Right atrium auricular region (tissue), 2 donors: ENCODE data around the gene CNTNAP2. TPM values are rescaled to one million over a fixed set of nuclear protein-coding genes. Genes with fewer than 3 reads are reported as not detected.

Experiments
- DNase-seq: peaks from one replicate; pipeline ENCODE4 v3.0.0-alpha.2; 2019; ENCODE audit warnings: low spot score
- H3K27ac ChIP-seq, 2 donors: fragments of 200-600 bp; sonication (generic); 1 replicate in 1 of 2; 2 replicates in 1 of 2; pipeline ENCODE4 v1.5.1; 2016 to 2019
- H3K27me3 ChIP-seq, 2 donors: fragments of 200-600 bp; sonication (generic); one replicate each; pipeline versions ENCODE4 v1.5.1 to v1.6.0; 2017 to 2019
- H3K36me3 ChIP-seq: fragments of 200-600 bp; sonication (generic); one replicate; pipeline ENCODE4 v1.5.1; 2016
- H3K4me1 ChIP-seq, 2 donors: fragments of 200-600 bp; sonication (generic); one replicate each; pipeline versions ENCODE4 v1.5.1 to v1.6.0; 2017 to 2019
- H3K4me3 ChIP-seq, 2 donors: fragments of 200-600 bp; sonication (generic); 1 replicate in 1 of 2; 2 replicates in 1 of 2; pipeline ENCODE4 v1.5.1; 2017 to 2019; ENCODE audit warnings: mild to moderate bottlenecking in 1 of 2, moderate library complexity in 1 of 2
- H3K9me3 ChIP-seq, 2 donors: fragments of 200-600 bp; sonication (generic); one replicate each; pipeline ENCODE4 v1.5.1; 2019
- CTCF ChIP-seq, 2 donors: fragments of 200-600 bp; sonication (generic); IDR thresholded peaks; one replicate each; pipeline ENCODE4 v1.5.1; 2019; ENCODE audit warnings: antibody characterized with exemption in 2 of 2
- total RNA-seq, 2 donors: library from RNA; depleted of rRNA; stranded (reverse); fragments of >200 nt; gene quantifications; one replicate each; pipeline ENCODE4 v1.1.0, GENCODE V29; 2016

The CNTNAP2 gene
- total RNA-seq, 2 donors from 2014 or later: 1.1 to 1.7 TPM

- H3K36me3 ChIP-seq: no peaks in the 10 kb centered on the region
- no peak for TF ChIP-seq CTCF (IDR thresholded peaks at IDR 0.05)
- H3K4me1 ChIP-seq: peaks cover 0 to 8% of the 10 kb centered on the region in 2 donors
- H3K9me3 ChIP-seq: no peaks in the 10 kb centered on the region
- H3K27me3 ChIP-seq: no peaks in the 10 kb centered on the region
- DNase-seq: no peak
- H3K27ac ChIP-seq: no peak overlapping the region
- no peak overlapping the region for H3K4me3 ChIP-seq
These were observed 2150.2 kb downstream of the CNTNAP2 start for GRCh38 chr7:148266795-148267194.

DNA sequence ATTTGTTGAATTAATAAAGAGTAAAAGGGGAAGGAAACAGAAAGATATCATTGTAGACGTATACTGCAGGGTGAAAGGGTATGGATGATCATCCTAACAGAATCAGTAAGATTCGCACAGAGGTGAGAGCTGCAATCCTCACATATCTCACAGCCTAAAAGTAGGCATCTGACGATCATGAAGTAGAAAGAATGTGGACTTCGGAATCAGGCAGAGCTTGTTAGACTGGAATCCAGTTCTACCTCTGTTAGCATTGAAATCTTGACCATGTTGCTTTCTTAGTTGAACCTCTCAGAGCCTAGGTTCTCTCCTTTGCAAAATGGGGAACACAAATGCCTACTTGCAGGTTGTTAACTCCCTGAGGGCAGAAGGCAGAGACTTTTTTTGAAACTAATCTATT is 2154.0 kb downstream of the CNTNAP2 start:
- H3K27ac ChIP-seq: no peak overlapping the region
- no peak for TF ChIP-seq CTCF (IDR thresholded peaks at IDR 0.05)
- DNase-seq: no peak
- H3K4me1 ChIP-seq: no peaks in the 10 kb centered on the region
- no peak overlapping the region for H3K4me3 ChIP-seq
- H3K36me3 ChIP-seq: no peaks in the 10 kb centered on the region
- H3K27me3 ChIP-seq: no peaks in the 10 kb centered on the region
- no peaks in the 10 kb centered on the region for H3K9me3 ChIP-seq

GRCh38 chr7:148274118-148274517 is 2157.5 kb downstream of the CNTNAP2 start:
- DNase-seq: no peak
- H3K9me3 ChIP-seq: no peaks in the 10 kb centered on the region
- H3K4me3 ChIP-seq: no peak overlapping the region
- no peaks in the 10 kb centered on the region for H3K27me3 ChIP-seq
- H3K4me1 ChIP-seq: no peaks in the 10 kb centered on the region
- TF ChIP-seq CTCF (IDR thresholded peaks at IDR 0.05): no peak
- no peaks in the 10 kb centered on the region for H3K36me3 ChIP-seq
- H3K27ac ChIP-seq: no peak overlapping the region

DNA sequence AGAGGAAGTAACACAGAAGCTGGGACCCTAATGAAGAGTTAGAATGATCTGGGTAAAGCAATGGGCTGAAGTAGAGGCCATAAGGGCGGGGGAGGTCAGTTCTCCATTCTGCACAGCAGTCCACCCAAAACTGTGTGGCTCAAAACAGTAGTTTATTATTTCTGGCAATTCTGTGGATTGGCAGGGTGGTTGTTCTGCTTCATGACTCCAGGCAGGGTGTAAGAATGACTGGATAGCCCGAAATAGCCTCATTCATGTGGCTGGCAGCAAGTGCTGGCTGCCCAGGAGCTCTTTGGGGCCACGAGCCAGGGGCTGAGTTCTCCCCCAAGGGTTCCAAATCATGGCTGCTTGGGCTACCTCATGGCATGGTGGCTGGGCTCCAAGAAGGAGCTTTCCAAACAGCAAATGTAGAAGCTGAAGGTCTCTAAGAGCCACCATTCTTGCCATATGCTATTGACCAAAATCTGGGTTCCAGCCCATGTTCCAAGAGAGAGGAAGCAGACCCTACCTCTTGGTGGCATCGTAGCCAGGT is 2158.8 kb downstream of the CNTNAP2 start:
- no peak for TF ChIP-seq CTCF (IDR thresholded peaks at IDR 0.05)
- no peak overlapping the region for H3K4me3 ChIP-seq
- no peaks in the 10 kb centered on the region for H3K9me3 ChIP-seq
- H3K27ac ChIP-seq: no peak overlapping the region
- no peak for DNase-seq
- no peaks in the 10 kb centered on the region for H3K36me3 ChIP-seq
- H3K4me1 ChIP-seq: no peaks in the 10 kb centered on the region
- H3K27me3 ChIP-seq: no peaks in the 10 kb centered on the region

GRCh38 chr7:148276314-148277041 is 2159.9 kb downstream of the CNTNAP2 start:
- H3K36me3 ChIP-seq: no peaks in the 10 kb centered on the region
- DNase-seq: no peak
- H3K4me3 ChIP-seq: no peak overlapping the region
- no peak for TF ChIP-seq CTCF (IDR thresholded peaks at IDR 0.05)
- no peak overlapping the region for H3K27ac ChIP-seq
- H3K9me3 ChIP-seq: no peaks in the 10 kb centered on the region
- no peaks in the 10 kb centered on the region for H3K4me1 ChIP-seq
- H3K27me3 ChIP-seq: no peaks in the 10 kb centered on the region
